HK-2 (cell line): Measurements from ENCODE around the gene PLBD2.

ENCODE experiments used
- DNase-seq: peaks from one replicate; pipeline ENCODE4 v3.0.0-alpha.2; 2018; ENCODE audit not compliant: unreplicated experiment

The PLBD2 gene

GRCh38 chr12:113396200-113396599 lies 37.8 kb downstream of the PLBD2 start:
- no peak for DNase-seq

DNA sequence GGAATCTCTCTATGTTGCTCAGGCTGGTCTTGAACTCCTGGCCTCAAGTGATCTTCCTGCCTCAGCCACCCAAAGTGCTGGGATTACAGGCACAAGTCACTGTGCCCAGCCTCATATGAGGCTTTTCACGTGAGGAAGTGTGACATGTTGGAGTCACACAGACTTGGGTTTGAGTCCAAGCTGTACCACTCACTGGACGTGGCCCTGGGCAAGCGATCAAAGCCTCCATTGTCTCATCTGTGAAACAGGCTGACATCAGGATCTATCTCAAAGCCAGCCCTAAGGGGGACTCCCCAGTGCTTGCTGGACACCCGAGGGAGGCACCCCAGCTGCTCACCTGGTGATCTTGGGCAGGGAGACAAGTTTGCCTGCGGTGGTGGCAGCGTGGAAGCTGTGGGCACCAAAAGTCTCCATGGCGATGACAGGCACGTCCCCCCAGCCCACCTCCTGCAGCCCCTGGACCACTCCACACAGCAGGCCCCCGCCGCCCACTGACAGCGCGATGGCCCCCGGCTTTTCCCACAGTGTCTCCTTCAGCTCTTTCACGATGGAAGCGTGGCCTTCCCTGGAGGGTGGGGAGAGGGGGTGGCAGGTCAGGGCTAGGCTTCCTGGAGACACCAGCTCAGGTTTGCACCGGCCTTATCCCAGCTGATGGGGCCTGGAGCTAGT lies 38.6 kb downstream of the PLBD2 start:
- DNase-seq: no peak

- no peak for DNase-seq
Observed at GRCh38 chr12:113397497-113398197, 39.3 kb downstream of the PLBD2 start.

DNA sequence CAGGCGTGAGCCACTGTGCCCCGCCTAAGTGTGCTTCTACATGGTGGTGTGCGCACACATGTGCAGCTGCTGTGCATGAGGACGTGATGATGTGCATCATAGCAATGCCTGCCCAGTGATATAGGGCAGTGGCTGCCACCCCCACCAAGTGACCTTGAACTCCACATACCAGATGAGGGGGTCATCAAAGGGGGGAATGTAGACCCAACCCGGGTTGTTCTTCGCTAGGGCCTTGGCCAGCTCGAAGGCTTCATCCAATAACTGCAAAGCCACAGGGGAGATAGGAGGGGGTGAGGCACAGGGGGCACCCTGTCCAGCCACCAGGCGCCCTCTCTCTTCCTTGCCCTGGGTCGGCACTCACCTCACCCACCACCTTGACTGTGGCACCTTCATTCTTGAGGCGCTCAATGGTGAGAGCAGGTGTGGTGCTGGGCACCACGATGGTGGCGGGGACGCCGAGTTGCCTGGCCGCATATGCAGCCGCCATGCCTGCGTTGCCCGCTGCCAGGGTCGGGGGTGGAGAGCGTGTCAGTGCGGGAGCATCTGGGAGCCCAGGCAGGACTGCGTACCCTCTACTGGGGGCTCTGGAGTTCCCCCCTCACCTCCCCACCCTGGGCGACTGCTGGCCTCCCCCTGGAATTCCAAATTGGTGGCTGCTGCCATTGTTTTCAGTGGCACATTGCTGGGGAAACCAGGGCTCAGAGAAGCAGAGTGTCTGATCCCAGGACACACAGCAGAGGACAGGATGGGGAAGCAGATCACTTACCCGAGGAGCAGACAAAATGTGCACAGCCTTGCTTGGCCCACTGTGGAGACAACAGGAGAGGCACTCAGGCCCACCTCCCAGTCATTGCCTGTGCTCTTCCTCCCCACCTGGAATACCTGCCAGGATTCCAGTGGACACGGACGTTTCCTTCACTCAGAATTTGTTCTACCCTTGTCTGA lies 40.2 kb downstream of the PLBD2 start:
- DNase-seq: no peak

DNA sequence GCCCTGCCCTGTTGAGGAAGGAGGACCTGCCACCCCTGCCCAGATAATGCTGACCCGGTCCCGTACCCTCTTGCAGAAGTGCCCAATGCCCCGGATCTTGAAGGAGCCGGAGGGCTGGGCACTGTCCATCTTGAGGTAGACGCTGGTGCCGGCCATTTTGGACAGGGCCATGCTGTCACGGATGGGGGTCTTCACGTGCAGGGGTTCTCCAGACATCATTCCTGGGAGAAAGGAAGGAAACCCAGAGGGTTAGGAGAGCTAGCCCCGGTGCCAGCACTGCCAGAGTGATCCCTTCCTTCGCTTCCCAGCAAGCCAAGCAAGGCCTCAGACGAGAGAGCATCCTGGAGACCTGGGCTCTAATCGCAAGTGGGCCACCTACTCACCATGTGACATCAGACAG lies 41.1 kb downstream of the PLBD2 start:
- no peak for DNase-seq

GRCh38 chr12:113400362-113400761 lies 42.0 kb downstream of the PLBD2 start:
- DNase-seq: no peak

DNA sequence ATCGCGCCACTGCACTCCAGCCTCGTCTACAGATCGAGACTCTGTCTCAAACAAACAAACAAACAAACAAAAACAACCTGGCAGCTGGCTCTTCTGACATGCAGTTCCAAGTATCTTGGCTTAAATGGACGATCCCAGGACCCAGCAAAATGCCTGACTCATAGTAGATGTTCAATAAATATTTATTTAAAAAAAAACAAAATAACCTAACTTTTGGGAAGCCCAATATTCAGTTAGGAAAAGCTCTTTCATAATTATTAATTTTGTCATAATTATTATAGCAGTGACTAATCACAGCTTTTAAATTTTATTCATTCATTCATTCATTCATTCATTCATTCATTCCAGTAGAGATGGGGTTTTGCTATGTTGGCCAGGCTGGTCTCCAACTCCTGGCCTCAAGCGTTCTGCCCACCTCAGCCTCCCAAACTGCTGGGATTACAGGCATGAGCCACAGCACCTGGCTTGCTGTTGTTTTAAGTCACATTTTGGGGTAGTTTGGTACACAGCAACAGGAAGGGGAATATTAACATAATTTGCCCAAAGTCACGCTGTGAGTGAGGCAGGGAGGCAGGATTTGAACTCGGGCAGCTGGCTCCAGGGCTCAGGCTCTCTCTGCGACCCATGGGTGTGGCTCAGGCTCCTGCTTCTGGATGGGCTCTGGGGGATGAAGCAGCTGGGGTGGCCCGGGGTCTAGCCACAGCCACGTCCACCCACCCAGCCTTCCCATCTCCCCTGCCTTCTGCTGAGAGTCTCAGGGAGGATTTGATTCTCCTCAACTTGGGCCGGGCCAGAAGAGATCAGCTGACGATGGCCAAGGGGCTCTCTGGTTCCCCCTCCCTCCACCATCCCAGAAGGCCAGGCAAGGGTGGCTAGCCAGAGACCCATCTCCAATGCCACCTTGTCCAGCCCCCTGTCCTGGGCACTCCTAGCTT lies 42.9 kb downstream of the PLBD2 start:
- no peak for DNase-seq

GRCh38 chr12:113402586-113403260 lies 44.3 kb downstream of the PLBD2 start:
- no peak for DNase-seq

GRCh38 chr12:113403435-113404415 lies 45.3 kb downstream of the PLBD2 start, which contains the start of gene SDS:
TSS of gene SDS (minus strand) at chr12:113403887. CDS start at chr12:113399708, 4,179 bp downstream.
- peak; percentile 28 for DNase-seq

DNA sequence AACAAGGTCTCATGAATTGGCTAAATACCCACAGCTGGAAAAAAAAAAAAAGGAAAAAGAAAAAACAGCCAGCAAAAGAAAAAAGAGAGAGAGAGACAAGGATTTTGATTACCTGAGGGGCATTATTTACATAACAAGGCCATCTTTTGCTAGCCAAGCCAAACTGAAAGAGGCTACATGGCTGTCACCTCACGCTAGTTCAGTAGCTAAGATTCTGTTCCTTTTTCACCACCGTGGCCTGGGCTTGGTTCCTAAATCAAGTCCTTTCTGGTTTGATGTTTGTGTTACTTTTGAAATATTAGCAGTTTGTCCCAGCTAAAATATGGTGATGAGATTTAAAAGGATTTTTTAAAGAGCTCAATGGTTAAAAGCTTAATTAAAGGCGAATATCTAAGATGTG lies 47.3 kb downstream of the PLBD2 start:
- DNase-seq: no peak

DNA sequence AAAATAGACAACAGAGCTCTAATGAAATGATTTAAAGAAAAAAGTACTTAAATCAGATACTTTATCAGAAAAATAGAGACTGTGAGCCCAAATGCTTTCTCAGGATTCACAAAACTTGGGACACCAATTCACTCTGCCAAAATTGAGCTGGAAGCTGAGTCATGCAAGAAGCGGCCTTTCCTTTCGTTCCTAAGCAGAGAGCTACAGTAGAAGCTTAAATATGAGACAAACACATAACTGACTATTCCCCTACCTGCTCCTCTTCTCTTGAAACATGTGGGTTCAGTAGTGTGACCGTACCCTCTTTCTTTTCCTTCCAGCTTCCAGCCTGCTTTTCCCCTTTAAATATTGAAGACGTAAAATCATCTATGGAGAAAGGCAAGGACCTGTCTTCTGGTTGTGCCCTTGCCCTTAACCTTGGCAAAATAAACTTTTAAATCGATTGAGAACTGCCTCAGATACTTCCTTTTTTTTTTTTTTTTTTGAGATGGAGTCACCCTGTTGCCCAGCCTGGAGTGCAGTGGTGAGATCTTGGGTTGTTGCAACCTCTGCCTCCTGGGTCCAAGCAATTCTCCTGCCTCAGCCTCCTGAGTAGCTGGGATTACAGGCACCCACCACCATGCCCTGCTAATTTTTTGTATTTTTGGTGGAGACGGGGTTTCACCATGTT lies 49.7 kb downstream of the PLBD2 start:
- no peak for DNase-seq

GRCh38 chr12:113408756-113409298 lies 50.4 kb downstream of the PLBD2 start:
- DNase-seq: no peak

- DNase-seq: no peak
Observed at GRCh38 chr12:113409462-113410124, 51.2 kb downstream of the PLBD2 start.

GRCh38 chr12:113413488-113413939 lies 55.1 kb downstream of the PLBD2 start:
- DNase-seq: peak; percentile 62

DNA sequence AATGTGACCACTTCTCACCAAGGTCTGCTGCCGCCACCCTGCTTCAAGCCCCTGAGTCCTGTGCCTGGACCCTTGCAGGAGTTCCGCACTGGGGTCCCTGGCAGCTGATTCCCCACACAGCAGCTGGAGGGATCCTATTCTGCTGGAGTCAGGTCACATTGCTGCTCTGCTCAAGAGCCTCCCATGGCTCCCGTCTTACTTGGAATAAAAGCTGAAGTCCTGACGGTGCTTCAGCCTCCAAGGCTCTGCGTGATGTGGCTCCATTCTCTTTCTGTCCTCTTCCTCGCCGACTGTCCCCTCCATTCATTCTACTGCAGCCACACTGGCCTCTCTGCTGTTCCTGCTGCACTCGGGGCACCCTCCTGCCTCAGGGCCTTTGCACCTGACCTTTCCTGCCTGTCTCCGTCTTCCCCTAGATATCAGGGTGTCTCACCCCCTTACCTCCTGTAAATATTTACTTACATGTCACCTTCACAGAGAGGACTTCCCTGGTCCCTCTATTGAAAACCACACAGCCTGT lies 56.2 kb downstream of the PLBD2 start:
- DNase-seq: no peak

- DNase-seq: peak; percentile 34
Observed at GRCh38 chr12:113416091-113416754, 57.8 kb downstream of the PLBD2 start.
